ENCODE data around the gene SEPTIN12. TPM values are rescaled to one million over a fixed set of nuclear protein-coding genes. Genes with fewer than 3 reads are reported as not detected.

The SEPTIN12 gene
- total RNA-seq, 1 donor from 2014 or later, result not detected

DNA sequence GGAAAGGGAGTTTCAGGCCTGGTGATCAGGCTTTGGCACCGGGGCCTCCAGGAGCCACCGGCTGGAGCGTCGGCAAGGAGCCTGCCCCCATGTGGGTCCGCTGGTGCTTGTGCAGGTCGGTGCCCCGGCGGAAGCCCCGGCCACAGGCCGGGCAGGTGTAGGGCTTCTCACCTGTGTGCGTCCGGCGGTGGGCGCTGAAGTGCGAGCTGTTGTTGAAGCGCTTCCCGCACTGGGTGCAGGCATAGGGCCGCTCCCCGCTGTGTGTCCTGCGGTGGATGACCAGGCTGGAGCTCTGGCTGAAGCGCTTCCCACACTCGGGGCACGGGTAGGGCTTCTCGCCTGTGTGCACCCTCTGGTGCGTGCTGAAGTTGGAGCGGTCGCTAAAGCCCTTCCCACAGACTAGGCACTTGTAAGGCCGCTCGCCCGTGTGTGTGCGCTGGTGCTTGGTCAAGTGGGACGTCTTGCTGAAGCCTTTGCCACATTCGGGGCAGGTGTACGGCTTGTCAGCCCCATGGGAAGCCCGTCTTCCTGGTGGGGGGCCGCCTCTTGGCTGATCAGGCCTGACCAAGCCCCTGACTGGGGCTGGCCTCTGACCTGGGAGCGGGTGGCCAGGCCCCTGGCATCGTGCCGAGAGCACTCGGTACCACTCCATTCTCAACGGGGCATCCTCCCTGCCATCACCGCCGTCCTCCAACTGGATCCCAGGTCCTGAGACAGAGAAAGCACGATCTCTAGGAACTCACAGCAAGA, 35.6 kb downstream of the SEPTIN12 start:
- no peaks in the 10 kb centered on the region for H3K27me3 ChIP-seq (ENCODE audit: control insufficient read depth, insufficient read depth, low read length)
- DNase-seq (ENCODE audit: low read depth) (no peak), FAIRE-seq (no peak)
- TF ChIP-seq CTCF (IDR thresholded peaks at IDR 0.05; ENCODE audit: insufficient read depth, low read length, severe bottlenecking), result no peak
- peaks cover 20% of the 10 kb centered on the region for H3K36me3 ChIP-seq (ENCODE audit: control insufficient read depth, insufficient read depth, low read length)
- no peak overlapping the region for H3K4me3 ChIP-seq (ENCODE audit: low read depth, low read length)

- peaks cover 17% of the 10 kb centered on the region for H3K36me3 ChIP-seq (ENCODE audit: control insufficient read depth, insufficient read depth, low read length)
- TF ChIP-seq CTCF (IDR thresholded peaks at IDR 0.05; ENCODE audit: insufficient read depth, low read length, severe bottlenecking), result no peak
- FAIRE-seq, result no peak
These were observed 37.2 kb downstream of the SEPTIN12 start for GRCh38 chr16:4750896-4751295.

GRCh38 chr16:4749700-4750257, 38.4 kb downstream of the SEPTIN12 start:
- H3K36me3 ChIP-seq (ENCODE audit: control insufficient read depth, insufficient read depth, low read length), result peaks cover 15% of the 10 kb centered on the region

More at GRCh38 chr16:4750896-4751295, 37.2 kb downstream of the SEPTIN12 start:
- no peak for DNase-seq (ENCODE audit: low read depth)
- Histone ChIP-seq H3K4me3 (ENCODE audit: low read depth, low read length) (no peak overlapping the region), H3K27me3 (ENCODE audit: control insufficient read depth, insufficient read depth, low read length) (no peaks in the 10 kb centered on the region)

GRCh38 chr16:4748682-4749411, 39.3 kb downstream of the SEPTIN12 start:
- FAIRE-seq, result peak; percentile 47
- DNase-seq (ENCODE audit: low read depth), result no peak
- Histone ChIP-seq H3K4me3 (ENCODE audit: low read depth, low read length) (no peak overlapping the region), H3K36me3 (ENCODE audit: control insufficient read depth, insufficient read depth, low read length) (peaks cover 13% of the 10 kb centered on the region), H3K27me3 (ENCODE audit: control insufficient read depth, insufficient read depth, low read length) (no peaks in the 10 kb centered on the region)
- no peak for TF ChIP-seq CTCF (IDR thresholded peaks at IDR 0.05; ENCODE audit: insufficient read depth, low read length, severe bottlenecking)

More at GRCh38 chr16:4749700-4750257, 38.4 kb downstream of the SEPTIN12 start:
- Histone ChIP-seq H3K4me3 (ENCODE audit: low read depth, low read length) (no peak overlapping the region), H3K27me3 (ENCODE audit: control insufficient read depth, insufficient read depth, low read length) (no peaks in the 10 kb centered on the region)
- no peak for TF ChIP-seq CTCF (IDR thresholded peaks at IDR 0.05; ENCODE audit: insufficient read depth, low read length, severe bottlenecking)
- no peak for FAIRE-seq
- no peak for DNase-seq (ENCODE audit: low read depth)

DNA sequence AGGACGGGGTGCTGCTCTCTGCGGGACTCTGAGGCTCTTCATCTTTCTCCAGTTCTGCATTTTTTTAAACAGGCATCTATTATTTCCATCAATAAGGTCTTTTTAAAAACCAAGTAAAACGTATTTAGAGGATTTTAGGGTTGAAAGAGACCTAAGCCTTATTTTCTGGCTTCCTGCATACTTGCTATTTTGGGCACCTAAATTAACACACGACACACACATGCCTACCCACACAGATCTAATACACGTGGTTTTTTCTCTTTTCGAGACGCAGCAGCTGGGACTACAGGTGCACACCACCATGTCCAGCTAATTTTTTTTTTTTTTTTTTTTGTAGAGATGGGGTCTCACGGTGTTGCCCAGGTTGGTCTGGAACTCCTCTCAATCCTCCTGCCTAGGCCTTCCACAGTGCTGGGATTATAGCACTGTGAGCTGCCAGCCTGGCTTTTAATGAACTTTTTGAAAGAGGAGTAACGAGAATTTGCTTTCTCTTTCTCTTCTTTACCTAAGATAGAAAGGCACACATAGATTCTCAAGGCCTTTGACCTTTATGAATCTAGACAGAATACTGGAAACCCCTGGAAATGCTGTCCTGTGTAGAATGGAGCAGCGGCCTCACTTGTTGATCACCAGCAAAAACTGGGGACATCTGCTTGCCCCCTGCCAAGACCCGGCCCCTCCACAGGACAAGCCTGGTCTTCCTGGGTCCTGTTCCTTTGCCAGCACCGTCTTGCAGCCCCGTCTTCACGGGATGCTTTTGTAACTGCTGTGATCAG, 40.1 kb downstream of the SEPTIN12 start:
- no peaks in the 10 kb centered on the region for H3K27me3 ChIP-seq (ENCODE audit: control insufficient read depth, insufficient read depth, low read length)
- FAIRE-seq, result no peak
- no peak overlapping the region for H3K4me3 ChIP-seq (ENCODE audit: low read depth, low read length)
- TF ChIP-seq CTCF (IDR thresholded peaks at IDR 0.05; ENCODE audit: insufficient read depth, low read length, severe bottlenecking), result no peak
- H3K36me3 ChIP-seq (ENCODE audit: control insufficient read depth, insufficient read depth, low read length), result peaks cover 8% of the 10 kb centered on the region
- DNase-seq (ENCODE audit: low read depth), result no peak

Data from bronchial epithelial cell (primary cell).